Right lobe of liver (tissue), 6 donors: ENCODE results near the gene STAC. TPM values are rescaled to one million over a fixed set of nuclear protein-coding genes. Genes with fewer than 3 reads are reported as not detected.

ENCODE experiments used
- ATAC-seq, 4 donors: fragments of 200-7000 bp; cut with Tn5 transposase; one replicate each; pipeline ENCODE4 v1.9.1; 2020; ENCODE audit warnings: mild to moderate bottlenecking in 4 of 4, moderate library complexity in 4 of 4
- DNase-seq, 3 donors: peaks; one replicate each; pipeline ENCODE4 v3.0.0-alpha.2; 2020
- H3K27ac ChIP-seq, 3 donors: fragments of 200-600 bp; one replicate each; pipeline ENCODE4 v1.8.0; 2022
- H3K27me3 ChIP-seq, 2 donors: fragments of 200-600 bp; one replicate each; pipeline ENCODE4 v1.8.0; 2022
- H3K36me3 ChIP-seq, 4 donors: fragments of 200-600 bp; sonication (generic) in 1 of 4; one replicate each; pipeline versions ENCODE4 v1.5.1 to v1.8.0; 2017 to 2022; ENCODE audit warnings: control low read depth in 1 of 4
- H3K4me1 ChIP-seq, 4 donors: fragments of 200-600 bp; sonication (generic) in 1 of 4; one replicate each; pipeline versions ENCODE4 v1.5.1 to v1.8.0; 2017 to 2022; ENCODE audit warnings: control low read depth in 1 of 4
- H3K4me3 ChIP-seq, 3 donors: fragments of 200-600 bp; one replicate each; pipeline ENCODE4 v1.8.0; 2022
- H3K9me3 ChIP-seq, 4 donors: fragments of 200-600 bp; sonication (generic) in 1 of 4; one replicate each; pipeline versions ENCODE4 v1.5.1 to v1.8.0; 2017 to 2022; ENCODE audit warnings: control low read depth in 1 of 4
- CTCF ChIP-seq, 4 donors: fragments of 200-600 bp in 3 of 4; fragments of 450-650 bp in 1 of 4; IDR thresholded peaks; one replicate each; pipeline versions ENCODE4 v1.5.1 to v1.8.0; 2016 to 2022; ENCODE audit warnings: antibody characterized with exemption in 4 of 4, mild to moderate bottlenecking in 2 of 4
- POLR2A ChIP-seq: fragments of 450-650 bp; IDR thresholded peaks from one replicate; pipeline ENCODE4 v1.6.1; 2017; ENCODE audit warnings: antibody characterized with exemption, mild to moderate bottlenecking
- whole genome bisulfite sequencing: methylation state at CpG from one replicate; pipeline ENCODE4 v1.1.6; 2018; ENCODE audit warnings: low coverage, low lambda C conversion rate; ENCODE audit not compliant: insufficient coverage; ENCODE audit errors: missing lambda C conversion rate; 5-methylcytosine and 5-hydroxymethylcytosine counted together
- intact Hi-C, 2 donors: fragments of 100-400 bp; cut with DNase I; formaldehyde crosslinking; loops; one replicate each; pipeline versions ENCODE4 v1.11.2 to v1.14.1; 2022
- total RNA-seq, 6 experiments: library from RNA; depleted of rRNA in 2 of 6; stranded (reverse); fragments of >200 nt in 2 of 6; fragmentation: NEBNext Ultra II Directional in 3 of 6; extraction: Animal tissue kit (Norgen Biotek cat#: 25700) in 3 of 6; gene quantifications; one replicate each; pipeline versions ENCODE4 v1.1.0 to v1.2.4, GENCODE V29; 2016 to 2023
- donor health status: DM: no; HTN: yes; CAD: no.
- donor health status: DM: no; HTN: no; CAD: no.
- donor health status: DM: no; HTN: no; CAD: no.
- donor health status: DM: no; HTN: yes; CAD: no.
- donor health status: DM: no; HTN: yes; CAD: no.

Gene STAC
- total RNA-seq, 6 experiments from 2014 or later, result 0.19 to 1.2 (median 0.70) TPM

GRCh38 chr3:36487616-36488015 is 107.3 kb downstream of the STAC start:
- WGBS, result 63% methylated on average over 4 of the region's 4 CpGs
- no peak overlapping the region for H3K4me3 ChIP-seq
- intact Hi-C loops, result no loop called here
- H3K9me3 ChIP-seq, result no peaks in the 10 kb centered on the region
- DNase-seq, result no peak
- no peaks in the 10 kb centered on the region for H3K4me1 ChIP-seq
- TF ChIP-seq CTCF (IDR thresholded peaks at IDR 0.05), result no peak
- no peak for TF ChIP-seq POLR2A
- H3K27ac ChIP-seq, result no peak overlapping the region
- no peaks in the 10 kb centered on the region for H3K27me3 ChIP-seq
- H3K36me3 ChIP-seq, result no peaks in the 10 kb centered on the region
- ATAC-seq, result no peak

GRCh38 chr3:36488077-36488789 is 107.9 kb downstream of the STAC start:
- 44% methylated on average over 6 of the region's 6 CpGs for WGBS
- ATAC-seq, result no peak
- no peaks in the 10 kb centered on the region for H3K4me1 ChIP-seq
- DNase-seq, result no peak
- no peak overlapping the region for H3K27ac ChIP-seq
- intact Hi-C loops, result no loop called here
- TF ChIP-seq POLR2A, result no peak
- TF ChIP-seq CTCF (IDR thresholded peaks at IDR 0.05), result no peak
- no peaks in the 10 kb centered on the region for H3K9me3 ChIP-seq
- H3K4me3 ChIP-seq, result no peak overlapping the region
- no peaks in the 10 kb centered on the region for H3K36me3 ChIP-seq
- no peaks in the 10 kb centered on the region for H3K27me3 ChIP-seq

GRCh38 chr3:36489101-36489500 is 108.8 kb downstream of the STAC start:
- Histone ChIP-seq H3K36me3 (no peaks in the 10 kb centered on the region), H3K27me3 (no peaks in the 10 kb centered on the region), H3K4me3 (no peak overlapping the region), H3K27ac (no peak overlapping the region), H3K4me1 (no peaks in the 10 kb centered on the region), H3K9me3 (no peaks in the 10 kb centered on the region)
- ATAC-seq (no peak), DNase-seq (no peak)
- 80% methylated on average over 4 of the region's 4 CpGs for WGBS
- intact Hi-C loops, result no loop called here
- TF ChIP-seq POLR2A (no peak), CTCF (IDR thresholded peaks at IDR 0.05) (no peak)

GRCh38 chr3:36489679-36490425 is 109.5 kb downstream of the STAC start:
- no peak for TF ChIP-seq CTCF (IDR thresholded peaks at IDR 0.05)
- no peak for TF ChIP-seq POLR2A
- no peaks in the 10 kb centered on the region for H3K9me3 ChIP-seq
- WGBS, result 41% methylated on average over 6 of the region's 6 CpGs
- DNase-seq (no peak), ATAC-seq (no peak)
- H3K27me3 ChIP-seq, result no peaks in the 10 kb centered on the region
- no peak overlapping the region for H3K4me3 ChIP-seq
- no peaks in the 10 kb centered on the region for H3K4me1 ChIP-seq
- H3K36me3 ChIP-seq, result no peaks in the 10 kb centered on the region
- intact Hi-C loops, result no loop called here
- H3K27ac ChIP-seq, result no peak overlapping the region
